OCI-LY7 (cell line): ENCODE data around the gene AKAP11. TPM values are rescaled to one million over a fixed set of nuclear protein-coding genes. Genes with fewer than 3 reads are reported as not detected.

ENCODE experiments used
- total RNA-seq, 2 experiments: library from RNA; depleted of rRNA in 1 of 2; stranded (reverse); fragments of >200 nt in 1 of 2; shearing (Covaris generic) in 1 of 2; gene quantifications; 2 replicates each; pipeline ENCODE4 v1.2.3, GENCODE V29; 2014 to 2022

The AKAP11 gene
- total RNA-seq, 2 experiments from 2014 or later, result 13.6 to 29.2 TPM

Other genes with a start within 250 kb of the AKAP11 start
- gene DGKH, start 223.5 kb upstream of the AKAP11 start, total RNA-seq (2014; rRNA removed; shearing (Covaris generic)), result 6.2 and 6.3 TPM in 2 replicates
- gene DGKH, start 223.5 kb upstream of the AKAP11 start, total RNA-seq (2022), result 16.1 and 18.4 TPM in 2 replicates